Lower leg skin (tissue), 4 donors: ENCODE data around the gene UBE3D. TPM values are rescaled to one million over a fixed set of nuclear protein-coding genes. Genes with fewer than 3 reads are reported as not detected.
A peak's percentile ranks its signal among the peaks of the same experiment; 100 is the strongest.

ENCODE experiments used
- DNase-seq, 2 donors: peaks; one replicate each; pipeline ENCODE4 v3.0.0-alpha.2; 2019; ENCODE audit warnings: low spot score in 2 of 2
- H3K4me3 ChIP-seq: fragments of 200-600 bp; sonication (generic); 2 replicates; pipeline ENCODE4 v1.5.1; 2017; ENCODE audit warnings: mild to moderate bottlenecking, low read depth; ENCODE audit not compliant: poor library complexity, severe bottlenecking
- POLR2A ChIP-seq, 2 donors: fragments of 450-650 bp; IDR thresholded peaks; one replicate each; pipeline ENCODE4 v1.6.1; 2016 to 2017; ENCODE audit warnings: antibody characterized with exemption in 2 of 2, mild to moderate bottlenecking in 1 of 2, moderate library complexity in 1 of 2
- WGBS, 2 donors: methylation state at CpG; one replicate each; pipeline ENCODE4 v1.1.5; 2018; 5-methylcytosine and 5-hydroxymethylcytosine counted together
- intact Hi-C: fragments of 100-400 bp; cut with DNase I; formaldehyde crosslinking; loops from one replicate; pipeline ENCODE4 v1.15.0; 2023; ENCODE audit warnings: low total_unique reads
- total RNA-seq, 4 donors: library from RNA; depleted of rRNA; stranded (reverse); fragments of >200 nt; gene quantifications; one replicate each; pipeline ENCODE4 v1.1.0, GENCODE V29; 2016
- TF ChIP-seq, protein P1 (sequence below), 3 donors: fragments of 450-650 bp; IDR thresholded peaks; one replicate each; pipeline ENCODE4 v1.5.1; 2016; ENCODE audit warnings: antibody characterized with exemption in 3 of 3, mild to moderate bottlenecking in 3 of 3, moderate library complexity in 2 of 3

The UBE3D gene, protein sequence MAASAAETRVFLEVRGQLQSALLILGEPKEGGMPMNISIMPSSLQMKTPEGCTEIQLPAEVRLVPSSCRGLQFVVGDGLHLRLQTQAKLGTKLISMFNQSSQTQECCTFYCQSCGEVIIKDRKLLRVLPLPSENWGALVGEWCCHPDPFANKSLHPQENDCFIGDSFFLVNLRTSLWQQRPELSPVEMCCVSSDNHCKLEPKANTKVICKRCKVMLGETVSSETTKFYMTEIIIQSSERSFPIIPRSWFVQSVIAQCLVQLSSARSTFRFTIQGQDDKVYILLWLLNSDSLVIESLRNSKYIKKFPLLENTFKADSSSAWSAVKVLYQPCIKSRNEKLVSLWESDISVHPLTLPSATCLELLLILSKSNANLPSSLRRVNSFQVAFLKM
- 1 to 10 TPM; 5.1 to 5.8 (median 5.2) TPM for total RNA-seq

DNA sequence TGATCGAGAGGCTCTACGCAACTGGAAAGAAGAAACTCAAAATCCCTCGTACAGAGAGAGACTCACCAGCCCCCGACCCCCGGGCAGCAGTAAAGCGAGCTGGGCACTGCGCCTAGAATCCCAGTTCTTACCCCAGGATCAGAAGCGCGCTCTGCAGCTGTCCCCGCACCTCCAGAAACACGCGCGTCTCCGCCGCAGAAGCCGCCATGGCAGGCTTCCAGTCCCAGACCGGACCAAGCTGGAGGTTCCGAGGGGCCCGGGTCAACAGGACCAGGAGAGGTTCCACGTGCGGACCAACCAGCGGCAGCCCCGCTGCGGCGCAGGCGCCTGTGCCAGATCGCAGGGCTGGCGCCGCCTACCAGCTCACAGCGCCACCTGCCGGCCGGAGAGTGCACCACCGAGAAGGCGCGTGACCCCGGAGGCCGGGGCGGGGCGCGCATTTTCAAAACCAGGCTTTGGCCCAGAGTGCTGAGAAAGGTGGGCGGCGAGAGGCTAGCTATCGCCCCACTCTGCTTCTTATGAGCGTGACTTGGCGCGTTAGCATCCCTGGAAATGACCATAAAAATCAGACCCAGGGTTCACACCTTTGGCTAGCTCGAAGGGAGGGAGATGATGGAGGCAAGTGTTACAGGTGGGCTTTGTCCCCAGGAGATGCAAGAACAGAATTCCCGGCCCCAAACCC is at the start of gene UBE3D:
TSS of gene UBE3D (minus strand) at position 331 of the 682 bp plus-strand sequence. CDS start at position 208, 123 bp downstream.
- TF ChIP-seq, protein P1, sequence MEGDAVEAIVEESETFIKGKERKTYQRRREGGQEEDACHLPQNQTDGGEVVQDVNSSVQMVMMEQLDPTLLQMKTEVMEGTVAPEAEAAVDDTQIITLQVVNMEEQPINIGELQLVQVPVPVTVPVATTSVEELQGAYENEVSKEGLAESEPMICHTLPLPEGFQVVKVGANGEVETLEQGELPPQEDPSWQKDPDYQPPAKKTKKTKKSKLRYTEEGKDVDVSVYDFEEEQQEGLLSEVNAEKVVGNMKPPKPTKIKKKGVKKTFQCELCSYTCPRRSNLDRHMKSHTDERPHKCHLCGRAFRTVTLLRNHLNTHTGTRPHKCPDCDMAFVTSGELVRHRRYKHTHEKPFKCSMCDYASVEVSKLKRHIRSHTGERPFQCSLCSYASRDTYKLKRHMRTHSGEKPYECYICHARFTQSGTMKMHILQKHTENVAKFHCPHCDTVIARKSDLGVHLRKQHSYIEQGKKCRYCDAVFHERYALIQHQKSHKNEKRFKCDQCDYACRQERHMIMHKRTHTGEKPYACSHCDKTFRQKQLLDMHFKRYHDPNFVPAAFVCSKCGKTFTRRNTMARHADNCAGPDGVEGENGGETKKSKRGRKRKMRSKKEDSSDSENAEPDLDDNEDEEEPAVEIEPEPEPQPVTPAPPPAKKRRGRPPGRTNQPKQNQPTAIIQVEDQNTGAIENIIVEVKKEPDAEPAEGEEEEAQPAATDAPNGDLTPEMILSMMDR (IDR thresholded peaks at IDR 0.05): peak in 1 of 3 donors; percentile 88
- no peak for TF ChIP-seq POLR2A (IDR thresholded peaks at IDR 0.05)
- peak; percentile 82 to 97 for DNase-seq
- intact Hi-C loops: loop anchor here (5.0 kb wide), 1 partner anchor 1403 kb away; no protein-coding TSS in a partner anchor
- WGBS, 2 donors: 2 to 4% methylated on average over 35 to 45 of the region's 48 CpGs
- peak within 1 kb of the TSS; percentile 64 for H3K4me3 ChIP-seq

DNA sequence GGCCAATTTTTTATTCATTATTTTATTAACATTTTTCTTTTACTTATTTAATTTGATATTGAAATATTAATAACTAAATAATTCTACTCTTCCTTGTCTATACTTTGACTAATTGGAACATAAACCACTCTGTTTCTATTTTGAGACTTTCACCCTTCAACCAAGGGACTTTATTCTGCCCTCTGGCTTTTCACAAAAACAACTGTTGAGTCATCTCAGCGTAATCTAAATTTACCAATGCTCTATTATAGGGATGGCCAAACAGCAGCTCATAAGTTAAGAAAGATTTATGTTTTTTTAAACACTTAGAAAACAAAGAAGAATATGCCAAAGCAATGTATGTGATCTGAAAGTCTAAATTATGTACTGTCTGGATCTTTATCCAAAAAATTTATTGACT is 48.5 kb upstream of the UBE3D start:
- DNase-seq: no peak
- intact Hi-C loops: no loop called here
- TF ChIP-seq, protein P1 (IDR thresholded peaks at IDR 0.05): no peak
- TF ChIP-seq POLR2A (IDR thresholded peaks at IDR 0.05): no peak
- WGBS, 2 donors: 36 to 59% methylated on average over 1 of the region's 1 CpG
- no peak overlapping the region for H3K4me3 ChIP-seq

DNA sequence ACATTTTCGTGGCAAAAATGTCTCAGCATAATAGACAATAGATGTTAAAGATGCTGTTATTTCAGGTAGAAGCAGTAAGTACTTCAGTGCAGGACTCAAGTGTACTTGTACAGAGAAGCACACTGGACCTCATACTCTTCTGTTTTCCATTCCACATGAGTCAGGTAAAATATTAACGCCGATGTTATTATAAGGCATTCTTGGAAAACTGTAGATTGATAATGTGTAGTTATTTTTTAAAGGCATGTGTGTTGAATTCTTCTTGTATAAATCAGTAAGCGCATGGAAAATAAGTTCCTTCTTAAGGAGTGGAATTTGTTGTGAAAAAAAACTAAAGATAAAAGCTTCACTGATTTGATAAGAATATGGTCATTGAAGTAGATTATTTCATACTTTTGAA is 47.6 kb upstream of the UBE3D start:
- no peak for DNase-seq
- H3K4me3 ChIP-seq: no peak overlapping the region
- 70 to 73% methylated on average over 4 of the region's 4 CpGs for WGBS, 2 donors
- TF ChIP-seq, protein P1 (IDR thresholded peaks at IDR 0.05): no peak
- TF ChIP-seq POLR2A (IDR thresholded peaks at IDR 0.05): no peak
- intact Hi-C loops: no loop called here

- 96 to 100% methylated on average over 1 of the region's 1 CpG for whole genome bisulfite sequencing, 2 donors
- no peak for TF ChIP-seq POLR2A (IDR thresholded peaks at IDR 0.05)
- DNase-seq: no peak
- no peak overlapping the region for H3K4me3 ChIP-seq
- intact Hi-C loops: no loop called here
Measured at GRCh38 chr6:83108378-83108777, 42.7 kb upstream of the UBE3D start.

- TF ChIP-seq, protein P1 (IDR thresholded peaks at IDR 0.05): no peak
- TF ChIP-seq POLR2A (IDR thresholded peaks at IDR 0.05): no peak
- no peak for DNase-seq
- 90 to 91% methylated on average over 3 of the region's 3 CpGs for WGBS, 2 donors
- intact Hi-C loops: no loop called here
- no peak overlapping the region for H3K4me3 ChIP-seq
Measured at GRCh38 chr6:83098589-83098988, 32.9 kb upstream of the UBE3D start.

GRCh38 chr6:83097675-83098074 is 32.0 kb upstream of the UBE3D start:
- H3K4me3 ChIP-seq: no peak overlapping the region
- DNase-seq: no peak
- intact Hi-C loops: no loop called here
- TF ChIP-seq POLR2A (IDR thresholded peaks at IDR 0.05): no peak
- TF ChIP-seq, protein P1 (IDR thresholded peaks at IDR 0.05): no peak
- 40 to 68% methylated on average over 1 of the region's 1 CpG for WGBS, 2 donors
